NT2/D1 (cell line): ENCODE measurements around the gene SLC19A1.

Experiments
- SUZ12 ChIP-seq: IDR thresholded peaks from 2 replicates; pipeline ENCODE4 v1.6.1; 2011; ENCODE audit not compliant: insufficient read length, insufficient read depth; ENCODE audit errors: extremely low read depth
- YY1 ChIP-seq: IDR thresholded peaks from 2 replicates; pipeline ENCODE4 v1.6.1; 2011; ENCODE audit not compliant: insufficient read length, insufficient read depth

DNA sequence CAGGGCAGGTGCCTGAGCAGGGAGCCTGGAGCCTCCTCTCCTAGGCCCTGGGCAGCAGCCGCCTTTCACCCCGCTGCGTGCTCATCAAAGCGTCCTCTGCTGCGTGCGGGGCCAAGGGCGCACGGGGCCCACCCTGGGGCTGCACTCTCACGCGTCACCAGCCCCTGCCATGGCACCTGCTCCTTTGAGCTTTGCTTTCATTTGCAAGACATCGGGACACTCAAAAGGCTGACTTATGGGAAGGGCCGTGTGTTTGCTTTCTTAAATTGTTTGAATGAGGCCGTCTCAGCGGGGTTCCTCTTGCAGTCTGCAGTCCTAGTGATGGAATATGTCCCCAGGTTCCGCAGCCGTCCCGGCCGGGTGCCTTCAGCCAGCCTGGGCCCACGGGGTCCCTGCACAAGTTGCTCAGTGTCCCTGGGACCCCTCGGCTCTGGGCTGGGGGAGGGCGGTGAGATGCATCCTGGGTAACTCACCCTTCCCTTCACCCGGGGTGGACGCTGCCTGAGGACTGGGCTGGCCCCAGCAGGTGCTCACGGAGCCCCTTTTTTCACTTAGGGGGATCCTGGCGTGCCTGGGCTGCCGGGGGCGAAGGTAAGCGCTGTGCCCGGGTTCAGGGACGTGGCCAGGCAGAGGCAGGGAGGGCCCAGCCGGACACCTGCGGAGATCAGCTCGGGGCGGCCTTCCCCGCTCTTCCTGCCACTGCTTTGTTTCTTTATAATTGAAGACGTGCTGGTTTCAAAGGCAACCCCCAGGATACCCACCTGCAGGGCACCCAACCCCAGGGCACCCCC is 53.1 kb downstream of the SLC19A1 start:
- TF ChIP-seq SUZ12: no peak
- no peak for TF ChIP-seq YY1
